GM12878 (cell line): Measurements from ENCODE around the gene INTS6. TPM values are rescaled to one million over a fixed set of nuclear protein-coding genes. Genes with fewer than 3 reads are reported as not detected.

Source experiments
- ATAC-seq: fragments of 200-7000 bp; cut with Tn5 transposase; 3 replicates; pipeline ENCODE4 v1.9.1; 2020; ENCODE audit warnings: mild to moderate bottlenecking, moderate library complexity
- BruUV-seq: library from RNA; stranded (reverse); fragments of 400-500 nt; replicated peaks from 2 replicates; lab custom pipeline; 2021; lab: Mats Ljungman, UMichigan
- CTCF ChIA-PET: fragments of 300-600 bp; sonication (Branson Sonifier 250); formaldehyde crosslinking; extraction: SDS; loops from one replicate; lab custom pipeline; 2021; ENCODE audit warnings: inconsistent platforms; lab: Yijun Ruan, JAX
- POLR2A ChIA-PET: fragments of 350-600 bp; formaldehyde crosslinking; extraction: SDS; loops from one replicate; lab custom pipeline; 2021; ENCODE audit warnings: inconsistent platforms; lab: Charles Lee
- RAD21 ChIA-PET: fragments of 300-600 bp; sonication (Branson Sonifier 250); formaldehyde crosslinking; loops from one replicate; lab custom pipeline; 2023; ENCODE audit warnings: antibody characterized with exemption; ENCODE audit not compliant: unreplicated experiment; lab: Charles Lee
- SMC1A ChIA-PET: fragments of 300-600 bp; sonication (Branson Sonifier 250); formaldehyde crosslinking; loops from one replicate; lab custom pipeline; 2023; ENCODE audit not compliant: unreplicated experiment, uncharacterized antibody; lab: Charles Lee
- DNase-seq: peaks from one replicate; pipeline ENCODE4 v3.0.0-alpha.2; 2011; ENCODE audit warnings: low read depth, low spot score
- FAIRE-seq: peaks from 3 replicates; lab custom pipeline; 2011; peaks lifted over from hg19 to GRCh38; lab: Jason Lieb, UNC
- H2AFZ ChIP-seq: 2 replicates; pipeline ENCODE4 v1.6.0; 2011; ENCODE audit warnings: low read depth, low read length, control low read depth; ENCODE audit not compliant: control insufficient read depth
- H3K27ac ChIP-seq: 2 replicates; pipeline ENCODE4 v1.5.1; 2011; ENCODE audit warnings: control low read depth; ENCODE audit not compliant: control insufficient read depth, insufficient read depth
- H3K27me3 ChIP-seq, 2 experiments: replicated peaks in 1 of 2; 2 replicates each; pipeline versions ENCODE4 v1.6.0 to v1.6.1; 2011; ENCODE audit warnings: low read length in 1 of 2; ENCODE audit not compliant: control insufficient read depth in 2 of 2, insufficient read depth in 2 of 2
- H3K36me3 ChIP-seq, 2 experiments: 2 replicates each; pipeline ENCODE4 v1.5.1; 2011; ENCODE audit warnings: low read length in 1 of 2; ENCODE audit not compliant: control insufficient read depth in 2 of 2, insufficient read depth in 2 of 2
- H3K4me1 ChIP-seq: 2 replicates; pipeline ENCODE4 v1.6.1; 2011; ENCODE audit warnings: mild to moderate bottlenecking, low read length, moderate library complexity, mixed read lengths; ENCODE audit not compliant: control insufficient read depth, insufficient read depth
- H3K4me2 ChIP-seq: 2 replicates; pipeline ENCODE4 v1.6.0; 2011; ENCODE audit warnings: control low read depth; ENCODE audit not compliant: control insufficient read depth, insufficient read depth
- H3K4me3 ChIP-seq: fragments of 200-600 bp; sonication (generic); 2 replicates; pipeline ENCODE4 v1.5.1; 2016
- H3K79me2 ChIP-seq: 2 replicates; pipeline ENCODE4 v1.6.0; 2011; ENCODE audit warnings: low read length; ENCODE audit not compliant: control insufficient read depth, insufficient read depth
- H3K9ac ChIP-seq: 2 replicates; pipeline ENCODE4 v1.8.0; 2011; ENCODE audit warnings: low read length, control low read depth, mixed read lengths; ENCODE audit not compliant: control insufficient read depth, insufficient read depth
- H3K9me3 ChIP-seq: replicated peaks from 3 replicates; pipeline ENCODE4 v1.5.1; 2011; ENCODE audit warnings: mild to moderate bottlenecking, low read length; ENCODE audit not compliant: control insufficient read depth, insufficient read depth
- H4K20me1 ChIP-seq: 2 replicates; pipeline ENCODE4 v1.6.0; 2011; ENCODE audit not compliant: control insufficient read depth, insufficient read depth
- CHD4 ChIP-seq: fragments of 200-600 bp; sonication (generic); IDR thresholded peaks from 2 replicates; pipeline ENCODE4 v1.6.1; 2016; ENCODE audit warnings: mild to moderate bottlenecking
- E2F4 ChIP-seq: IDR thresholded peaks from 2 replicates; pipeline ENCODE4 v1.6.1; 2012; ENCODE audit warnings: low read depth, low read length, improper control_type of control experiment
- EED ChIP-seq: sonication (generic); IDR thresholded peaks from 2 replicates; pipeline ENCODE4 v1.6.1; 2016; ENCODE audit warnings: antibody characterized with exemption, low read depth
- ETV6 ChIP-seq, 2 experiments: fragments of 450-650 bp in 1 of 2; IDR thresholded peaks in 1 of 2; conservative IDR thresholded peaks in 1 of 2; 2 replicates each; pipeline ENCODE4 v1.6.1; 2014; ENCODE audit warnings: antibody characterized with exemption in 1 of 2, borderline replicate concordance in 1 of 2, low read depth in 1 of 2, mild to moderate bottlenecking in 1 of 2, moderate library complexity in 1 of 2
- HDGF ChIP-seq: fragments of 450-650 bp; IDR thresholded peaks from 2 replicates; pipeline ENCODE4 v1.6.1; 2016; ENCODE audit warnings: antibody characterized with exemption
- HSF1 ChIP-seq: fragments of 150-350 bp; IDR thresholded peaks from 2 replicates; pipeline ENCODE4 v1.6.1; 2014; ENCODE audit warnings: mild to moderate bottlenecking, low read depth, low read length
- IKZF2 ChIP-seq, 2 experiments: fragments of 450-650 bp; IDR thresholded peaks; 2 replicates each; pipeline ENCODE4 v1.6.1; 2017; ENCODE audit warnings: mild to moderate bottlenecking in 2 of 2, moderate library complexity in 2 of 2
- KAT2A ChIP-seq: conservative IDR thresholded peaks from 2 replicates; pipeline ENCODE4 v1.6.1; 2011; ENCODE audit warnings: low read depth, low read length; ENCODE audit not compliant: control insufficient read depth
- MEF2B ChIP-seq: fragments of 450-650 bp; IDR thresholded peaks from 2 replicates; pipeline ENCODE4 v1.6.1; 2018; ENCODE audit warnings: mild to moderate bottlenecking, moderate library complexity; ENCODE audit not compliant: partially characterized antibody, poor library complexity, severe bottlenecking
- PKNOX1 ChIP-seq: fragments of 450-650 bp; IDR thresholded peaks from 2 replicates; pipeline ENCODE4 v1.6.1; 2016; ENCODE audit warnings: mild to moderate bottlenecking
- RELA ChIP-seq: fragments of 450-650 bp; IDR thresholded peaks from 2 replicates; pipeline ENCODE4 v1.8.0; 2014; ENCODE audit warnings: borderline replicate concordance; ENCODE audit not compliant: partially characterized antibody
- SKIL ChIP-seq: fragments of 450-650 bp; IDR thresholded peaks from 2 replicates; pipeline ENCODE4 v1.6.1; 2017; ENCODE audit warnings: mild to moderate bottlenecking, low read depth, inconsistent platforms; ENCODE audit not compliant: poor library complexity, severe bottlenecking
- SMAD5 ChIP-seq: IDR thresholded peaks from 2 replicates; pipeline ENCODE4 v1.6.1; 2016; ENCODE audit warnings: antibody characterized with exemption, low read depth
- SMC3 ChIP-seq: IDR thresholded peaks from 2 replicates; pipeline ENCODE4 v1.6.1; 2011; ENCODE audit warnings: low read length, improper control_type of control experiment, borderline replicate concordance
- STAT3 ChIP-seq: IDR thresholded peaks from 2 replicates; pipeline ENCODE4 v1.6.1; 2011; ENCODE audit warnings: low read depth, low read length, improper control_type of control experiment
- TARDBP ChIP-seq: IDR thresholded peaks from 2 replicates; pipeline ENCODE4 v1.6.1; 2016; ENCODE audit warnings: borderline replicate concordance
- TCF12 ChIP-seq: IDR thresholded peaks from 2 replicates; pipeline ENCODE4 v1.6.1; 2011; ENCODE audit warnings: low read depth, mild to moderate bottlenecking, low read length
- WGBS: methylation state at CpG from one replicate; pipeline ENCODE4 v1.1.6; 2016; ENCODE audit warnings: low lambda C conversion rate; ENCODE audit not compliant: insufficient replicate concordance, insufficient coverage; ENCODE audit errors: missing lambda C conversion rate; 5-methylcytosine and 5-hydroxymethylcytosine counted together
- in situ Hi-C: fragments of 300-500 bp; cut with MboI; formaldehyde crosslinking; loops from 9 replicates; pipeline ENCODE4 v1.14.3; 2018; ENCODE audit warnings: mixed read lengths
- intact Hi-C: fragments of 100-400 bp; cut with micrococcal nuclease; formaldehyde crosslinking; loops from one replicate; pipeline ENCODE4 v1.14.2; 2022; ENCODE audit not compliant: unreplicated experiment
- polyA plus RNA-seq, 11 experiments: library from polyadenylated mRNA; depleted of rRNA in 4 of 11; unstranded in 6 of 11; stranded (reverse) in 5 of 11; fragments of >200 nt; fragmentation: Nextera tagmentation in 4 of 11; fragmentation: Illumina TruSeq in 1 of 11; extraction: Ambion mirVana in 4 of 11; extraction: Trizol in 1 of 11; gene quantifications; 1 replicate in 1 of 11; 2 replicates in 10 of 11; pipeline versions ENCODE4 v1.2.1 to v1.2.3, GENCODE V29; 2011 to 2016; ENCODE audit warnings: inconsistent platforms in 2 of 11, missing spikeins in 2 of 11, low read depth in 1 of 11
- total RNA-seq, 4 experiments: library from RNA; depleted of rRNA in 3 of 4; stranded (reverse); fragments of >200 nt in 3 of 4; fragmentation: Illumina TruSeq in 1 of 4; extraction: Trizol in 1 of 4; gene quantifications; 2 replicates each; pipeline versions ENCODE4 v1.2.1 to v1.2.3, GENCODE V29; 2013 to 2021

INTS6 gene
- total and polyA plus RNA-seq, 10 of the 15 experiments (the other 5 are each of a cell fraction or from before 2014, with no cell fraction given), result 7.2 to 57.7 (median 30.9) TPM

GRCh38 chr13:51481656-51482055, 28.8 kb upstream of the INTS6 start (continued):
- TF ChIP-seq E2F4, result no peak
- no peak for TF ChIP-seq SKIL
- TF ChIP-seq SMAD5, result no peak
- TF ChIP-seq EED, result no peak
- no peak for TF ChIP-seq SMC3
- no peak for TF ChIP-seq STAT3

- ChIA-PET RAD21 (no interaction called here), POLR2A (interaction anchor here (1.2 kb wide), 1 partner anchor 25 kb away, joined by 3 read pairs; no protein-coding TSS in a partner anchor), SMC1A (interaction anchor here (1.0 to 1.4 kb wide), 4 partner anchors 8 to 94 kb away, joined by 3 read pairs; no protein-coding TSS in a partner anchor), CTCF (interaction anchor here (1.7 kb wide), 1 partner anchor 319 kb away, joined by 4 read pairs; no protein-coding TSS in a partner anchor)
- no peak overlapping the region for H3K9ac ChIP-seq
- no peak overlapping the region for H2AFZ ChIP-seq
- H3K36me3 ChIP-seq, result no peaks in the 10 kb centered on the region
- H3K4me2 ChIP-seq, result no peak overlapping the region
- H3K4me3 ChIP-seq, result no peak overlapping the region
- peak; percentile 55 for ATAC-seq
- no peaks in the 10 kb centered on the region for H3K4me1 ChIP-seq
- no peaks in the 10 kb centered on the region for H3K79me2 ChIP-seq
- H4K20me1 ChIP-seq, result no peaks in the 10 kb centered on the region
- BruUV-seq, result no TSS peak
- in situ Hi-C loops (no loop called here), intact Hi-C loops (no loop called here)
- no peaks in the 10 kb centered on the region for H3K27me3 ChIP-seq
- no peak for DNase-seq
- 24% methylated on average over 2 of the region's 2 CpGs for WGBS
- FAIRE-seq, result no peak
- no peak overlapping the region for H3K27ac ChIP-seq
- no peaks in the 10 kb centered on the region for H3K9me3 ChIP-seq
- peak; percentile 51 for TF ChIP-seq MEF2B
- no peak for TF ChIP-seq KAT2A
- TF ChIP-seq E2F4, result no peak
- no peak for TF ChIP-seq RELA
- TF ChIP-seq ETV6 (conservative IDR thresholded peaks at IDR 0.05 in 1 of 2, IDR thresholded peaks at IDR 0.05 in 1 of 2; ENCODE audit: borderline replicate concordance in 1 of 2, low read depth in 1 of 2), result peak in 1 of 2 experiments; percentile 74; a peak in 1 of 4 replicates
- 0 out of 2 replicates have a peak, but pooled peaks have one; percentile 61 for TF ChIP-seq EED
- TF ChIP-seq IKZF2 (IDR thresholded peaks at IDR 0.05), result peak; percentile 51 to 56; a peak in 3 of 4 replicates
- peak; percentile 69 for TF ChIP-seq PKNOX1
- TF ChIP-seq CHD4, result no peak
- TF ChIP-seq HDGF, result no peak
- no peak for TF ChIP-seq HSF1
- no peak for TF ChIP-seq TCF12
- no peak for TF ChIP-seq TARDBP
These were observed 26.3 kb upstream of the INTS6 start for GRCh38 chr13:51479199-51479523.
